ENCODE measurements around the gene SLC2A6.

GRCh38 chr9:133426011-133426410, 52.9 kb downstream of the SLC2A6 start:
- TF ChIP-seq CTCF (IDR thresholded peaks at IDR 0.05) (no peak), ZFX (IDR thresholded peaks at IDR 0.05; ENCODE audit: borderline replicate concordance) (no peak)
